ENCODE results near the gene AFF3.

Gene AFF3

GRCh38 chr2:99877963-99878362 lies 264.4 kb downstream of the AFF3 start:
- DNase-seq, result no peak

- no peak for DNase-seq
These were observed 265.4 kb downstream of the AFF3 start for GRCh38 chr2:99876956-99877355.

DNA sequence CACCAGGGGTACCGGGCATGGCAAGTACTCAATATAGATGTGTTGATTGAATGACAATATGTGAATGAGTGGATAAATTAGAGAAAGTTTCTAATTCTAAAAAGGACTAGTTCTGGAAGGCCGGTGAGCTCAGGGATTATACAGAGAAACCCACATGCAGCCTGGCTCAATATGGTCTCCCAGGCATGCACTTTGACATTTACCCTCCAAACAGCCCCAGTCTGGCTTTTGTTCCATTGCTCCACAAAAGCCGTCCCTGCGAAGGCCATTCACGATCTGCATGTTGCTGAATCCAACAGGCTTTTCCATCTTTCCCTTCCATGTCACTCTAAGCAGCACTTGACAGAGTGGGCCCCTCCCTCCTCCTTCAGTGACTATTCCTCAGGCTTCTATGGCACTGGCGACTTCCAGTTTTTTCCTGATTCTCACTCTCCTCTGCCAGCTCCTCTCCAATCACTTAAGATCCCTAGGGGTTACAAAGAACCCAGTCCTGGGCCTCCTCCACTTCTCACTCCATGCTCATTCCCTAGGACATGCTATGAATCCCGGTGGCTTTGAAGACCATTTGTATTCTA lies 266.7 kb downstream of the AFF3 start:
- DNase-seq, result no peak

DNA sequence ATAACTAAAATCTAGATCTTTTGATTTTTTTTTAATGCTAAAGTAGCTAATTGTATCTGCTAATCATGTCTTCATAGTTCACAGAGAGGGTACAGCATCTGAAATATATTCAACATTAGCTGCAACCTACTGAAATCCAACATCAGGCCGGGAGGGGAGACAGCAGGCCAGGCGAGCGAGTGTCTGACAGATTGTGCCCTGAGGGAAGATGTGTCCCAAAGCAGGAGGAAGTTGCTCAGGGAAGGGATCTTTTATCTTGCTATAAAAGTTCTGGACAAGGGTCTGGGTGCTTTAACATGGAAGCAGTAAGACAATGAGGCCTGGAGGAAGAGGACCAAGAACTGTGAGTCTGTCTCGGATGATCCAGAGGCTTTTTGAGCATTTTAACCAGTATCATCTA lies 274.1 kb downstream of the AFF3 start:
- DNase-seq, result no peak

DNA sequence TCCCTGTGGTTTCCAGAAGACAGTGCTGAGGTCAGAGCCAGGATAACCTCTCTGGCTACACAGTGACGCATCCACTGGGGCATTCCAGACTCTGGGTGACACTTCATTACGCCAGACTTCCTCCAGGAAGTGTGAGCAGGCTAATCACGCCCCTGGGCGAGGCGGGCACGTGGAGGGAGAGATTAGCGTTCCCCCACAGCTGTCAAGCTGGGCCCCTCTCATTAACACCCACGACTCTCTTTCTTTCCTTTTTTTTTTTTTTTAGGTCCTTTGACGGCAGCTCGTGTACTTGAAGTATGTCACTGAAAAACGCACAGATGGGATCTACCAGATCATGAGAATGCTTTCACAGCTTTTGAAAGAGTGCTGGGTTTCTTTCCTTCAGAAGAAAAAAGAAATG lies 274.6 kb downstream of the AFF3 start:
- no peak for DNase-seq

GRCh38 chr2:99865818-99866676 lies 276.3 kb downstream of the AFF3 start:
- no peak for DNase-seq

DNA sequence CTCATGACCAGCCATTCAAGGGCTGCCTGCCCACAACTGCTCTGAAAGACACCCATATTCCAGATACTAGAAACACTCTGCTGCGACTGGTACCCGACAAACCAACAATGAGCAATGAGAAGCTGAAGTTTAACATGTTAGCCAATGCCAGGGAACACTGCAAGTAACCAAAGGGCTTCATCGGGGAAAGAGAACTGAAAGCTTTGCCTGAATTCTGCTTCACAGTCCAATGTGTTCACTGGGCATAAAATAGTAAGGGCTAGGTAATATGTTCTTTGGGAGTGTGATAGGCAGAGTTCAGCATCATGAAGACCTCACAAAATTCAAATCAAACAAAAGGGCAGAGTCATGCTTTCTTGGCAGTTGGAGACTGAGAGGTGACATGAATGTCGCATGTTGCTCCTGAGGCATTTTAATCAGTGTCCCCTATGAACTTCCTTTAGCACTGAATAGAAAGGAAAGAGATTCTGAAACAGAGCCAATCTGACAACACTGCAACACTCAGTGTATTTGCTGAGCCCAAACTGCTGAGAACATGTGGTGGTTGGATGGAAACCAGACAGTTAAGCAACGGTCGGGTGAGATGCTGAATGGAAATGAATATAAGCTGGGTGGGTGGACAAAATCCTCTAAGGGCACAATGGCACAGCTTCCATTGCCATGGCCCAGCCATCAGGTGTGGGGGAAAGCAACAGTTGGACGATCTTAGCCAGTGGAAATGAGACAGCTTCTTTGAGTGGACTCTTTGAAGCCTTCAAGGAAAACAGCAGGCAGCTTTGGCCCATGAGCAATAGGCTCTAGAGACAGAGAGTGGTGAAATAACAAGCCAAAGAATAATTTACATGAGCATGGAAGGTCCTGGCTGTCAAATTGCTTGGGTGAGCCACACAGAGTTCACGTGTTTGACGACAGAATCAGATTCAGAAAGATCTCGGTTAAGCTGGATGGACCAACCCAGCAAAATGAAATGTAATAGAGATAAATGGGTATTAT lies 277.5 kb downstream of the AFF3 start:
- no peak for DNase-seq

DNA sequence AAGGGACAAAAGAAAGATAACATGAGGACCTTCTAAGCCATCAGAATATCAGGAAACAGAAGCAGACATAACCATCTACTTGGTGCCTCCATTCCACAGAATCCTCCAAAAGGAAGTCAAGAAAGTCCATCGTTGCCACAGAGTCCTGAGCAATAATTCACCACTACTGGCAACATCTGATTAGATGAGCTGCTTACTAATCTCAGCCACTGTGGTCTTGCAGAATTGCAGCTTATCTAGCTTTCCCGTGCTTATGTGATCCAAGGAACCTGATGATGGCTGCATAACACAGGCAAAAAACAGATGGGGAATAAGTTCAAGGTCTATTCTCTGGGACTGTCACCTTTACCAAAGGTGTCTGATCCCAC lies 278.5 kb downstream of the AFF3 start:
- DNase-seq, result no peak

DNA sequence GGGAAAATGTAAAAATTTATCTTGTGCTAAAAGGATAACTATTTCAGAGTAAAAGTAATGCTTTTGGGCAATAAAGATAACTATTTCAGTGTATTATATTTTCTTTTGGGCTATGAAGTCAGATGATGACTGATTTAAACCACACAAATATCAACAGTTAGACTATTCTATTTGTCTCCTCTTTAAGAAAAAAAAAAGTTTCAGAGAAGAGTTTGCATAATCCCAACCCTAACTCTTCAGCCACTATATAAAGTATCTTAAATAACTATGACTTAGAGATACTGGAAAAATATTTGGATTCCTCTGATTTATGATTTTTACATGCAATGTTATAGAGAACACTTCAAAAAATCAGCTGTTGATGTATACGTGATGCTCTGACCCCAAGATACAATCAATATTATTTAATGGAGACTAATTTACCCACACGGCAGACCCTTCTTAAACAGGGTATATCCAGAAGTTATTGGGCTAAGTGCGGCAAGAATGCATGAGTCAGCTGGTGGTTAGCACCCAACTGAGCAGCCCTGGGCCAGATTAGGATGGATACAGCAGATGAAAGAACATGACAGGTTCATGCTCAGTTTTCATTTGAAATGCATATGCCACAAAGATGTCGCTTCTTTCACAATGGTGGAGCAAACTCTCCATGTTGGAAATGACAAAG lies 279.0 kb downstream of the AFF3 start:
- no peak for DNase-seq

- no peak for DNase-seq
These were observed 279.8 kb downstream of the AFF3 start for GRCh38 chr2:99862566-99862965.

GRCh38 chr2:99861376-99861760 lies 281.0 kb downstream of the AFF3 start:
- DNase-seq, result no peak

DNA sequence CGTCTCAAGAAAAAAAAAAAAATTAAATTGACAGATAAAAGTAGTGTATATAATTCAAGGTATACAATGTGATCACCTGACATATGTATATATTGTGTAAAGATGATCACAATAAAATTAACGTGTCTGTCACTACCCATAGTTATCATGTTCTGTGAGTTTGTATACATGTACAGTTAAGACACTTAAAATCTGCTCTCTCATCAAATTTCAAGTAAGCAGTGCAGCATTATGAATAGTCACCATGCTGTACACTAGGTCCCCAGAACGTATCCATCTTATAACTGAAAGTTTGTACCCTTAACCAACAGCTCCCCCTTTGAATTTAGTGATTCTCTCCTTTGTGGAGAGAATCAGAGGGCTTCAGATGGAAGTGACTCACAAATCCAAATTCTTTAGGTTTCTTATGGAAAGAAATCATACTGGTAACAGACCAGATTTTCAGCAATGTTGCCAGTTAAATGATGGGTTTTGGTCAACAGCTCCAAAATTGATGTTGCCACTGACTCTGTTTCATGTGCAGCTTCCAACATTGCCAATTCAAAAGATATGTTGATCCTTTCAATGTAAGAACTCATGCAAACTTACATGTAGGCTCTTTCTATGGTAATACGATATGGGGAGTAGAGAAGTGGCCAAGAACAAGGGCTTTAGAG lies 281.5 kb downstream of the AFF3 start:
- no peak for DNase-seq

GRCh38 chr2:99858951-99859596 lies 283.3 kb downstream of the AFF3 start:
- DNase-seq, result no peak

GRCh38 chr2:99857867-99858444 lies 284.4 kb downstream of the AFF3 start:
- no peak for DNase-seq

GRCh38 chr2:99857372-99857771 lies 285.0 kb downstream of the AFF3 start:
- no peak for DNase-seq

DNA sequence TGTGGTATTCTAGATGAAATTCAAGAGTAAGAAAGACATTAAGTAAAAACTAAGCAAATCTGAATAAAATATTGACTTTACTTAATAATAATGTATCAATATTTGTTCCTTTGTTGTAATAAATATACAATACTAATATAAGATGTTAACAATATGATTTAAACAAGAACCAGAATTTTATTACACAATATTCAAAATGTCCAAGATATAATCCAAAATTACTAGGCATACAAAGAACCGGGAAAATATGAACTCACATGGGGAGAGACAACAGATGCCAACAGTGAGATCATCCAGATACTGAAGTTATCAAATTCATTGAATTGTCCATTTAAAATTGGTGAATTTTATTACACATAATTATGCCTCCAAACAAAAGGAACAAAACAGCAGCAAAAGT lies 286.3 kb downstream of the AFF3 start:
- DNase-seq, result no peak

DNA sequence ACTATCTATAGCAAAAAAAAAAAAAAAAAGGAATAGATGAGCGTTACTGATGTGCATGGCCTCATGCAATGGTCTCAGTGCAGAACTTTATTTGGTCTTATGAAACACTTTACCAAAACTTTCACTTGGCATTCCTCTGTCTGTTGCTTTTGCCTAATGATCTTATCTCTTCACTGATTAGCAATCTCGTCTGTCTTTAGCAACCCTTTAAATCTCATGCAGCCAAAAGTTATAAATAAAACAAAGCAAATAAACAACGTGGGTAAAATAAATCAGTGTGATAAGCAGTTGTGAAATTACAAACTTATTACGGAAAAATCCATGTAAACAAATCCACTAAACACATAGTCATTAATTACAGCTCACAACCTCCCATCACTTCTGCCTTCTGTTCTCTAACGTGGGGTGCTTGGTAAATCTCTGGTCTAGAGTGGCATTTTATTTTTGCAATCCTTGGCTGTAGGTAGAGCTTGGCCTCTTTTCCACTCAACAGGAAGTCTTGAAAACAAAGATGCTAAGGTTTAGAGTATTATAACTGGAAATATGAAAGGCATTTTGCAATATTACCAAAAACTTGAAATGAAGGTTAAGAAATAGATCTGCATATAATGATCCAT lies 288.0 kb downstream of the AFF3 start:
- DNase-seq, result no peak

DNA sequence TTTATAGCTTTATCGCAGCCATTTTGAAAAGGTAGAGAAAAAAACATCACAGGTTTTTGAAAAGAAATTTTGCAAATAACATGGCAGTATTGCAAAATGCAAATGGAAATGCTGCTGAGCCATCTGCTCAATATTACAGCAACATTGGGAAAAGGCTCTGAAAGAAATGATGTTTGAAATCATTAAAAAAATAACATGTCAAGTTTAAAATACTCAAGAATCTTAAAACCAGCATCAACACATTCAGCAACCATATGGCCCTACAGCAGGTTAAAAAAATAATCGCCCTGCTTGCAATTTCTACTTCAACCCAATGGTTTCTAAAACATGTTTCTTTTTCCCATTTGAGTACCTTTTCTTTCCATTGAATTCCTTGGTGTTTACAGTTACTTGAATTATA lies 289.4 kb downstream of the AFF3 start:
- DNase-seq, result no peak

- DNase-seq, result no peak
These were observed 289.9 kb downstream of the AFF3 start for GRCh38 chr2:99852376-99852934.

DNA sequence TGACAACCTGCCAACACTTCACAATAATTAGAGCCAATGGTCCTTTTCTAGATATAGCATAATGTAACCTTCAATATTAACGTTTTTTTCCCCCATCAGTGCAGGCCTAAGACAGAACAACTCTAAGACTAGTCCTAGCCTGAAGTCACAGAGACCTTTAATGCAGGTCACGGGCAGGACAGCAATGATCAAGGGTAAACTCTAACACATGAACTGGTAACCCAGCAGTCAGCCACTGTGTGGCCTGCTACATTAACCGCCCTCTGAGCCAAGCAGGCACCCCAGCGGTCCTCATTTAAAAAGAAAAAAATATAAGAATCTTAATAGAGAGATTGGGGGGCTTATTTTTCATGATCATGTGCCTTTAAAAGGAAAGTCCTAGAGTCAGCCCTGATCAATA lies 290.6 kb downstream of the AFF3 start:
- no peak for DNase-seq

DNA sequence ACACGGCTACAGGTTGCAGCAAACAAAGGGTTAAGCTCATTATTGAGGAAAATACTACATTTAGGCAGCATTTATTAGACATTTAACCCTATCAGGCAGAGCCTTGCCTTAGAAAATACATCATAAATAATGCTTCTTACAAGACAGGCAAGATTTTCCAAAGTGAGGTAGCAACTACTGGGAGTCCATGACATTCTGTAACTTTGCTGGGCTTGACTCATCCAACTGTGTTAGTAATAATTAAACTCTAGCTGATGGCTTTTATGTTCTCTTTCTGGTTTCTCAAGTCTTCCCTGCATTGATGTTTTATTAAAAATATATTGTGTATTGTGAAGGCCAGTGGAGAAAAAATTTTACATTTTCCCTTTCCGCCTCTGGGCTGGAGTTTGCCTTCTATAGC lies 291.3 kb downstream of the AFF3 start:
- no peak for DNase-seq

Data from HCEC 1CT (cell line).